HCT116 (cell line): ENCODE measurements around the gene MRPS34.

ENCODE experiments used
- CTCF ChIP-seq, 3 experiments: fragments of 200-600 bp in 1 of 3; sonication (generic) in 1 of 3; IDR thresholded peaks in 2 of 3; conservative IDR thresholded peaks in 1 of 3; 2 replicates each; pipeline ENCODE4 v1.5.1; 2012 to 2017; ENCODE audit warnings: low read depth in 2 of 3, low read length in 2 of 3, antibody characterized with exemption in 1 of 3, borderline replicate concordance in 1 of 3, control low read depth in 1 of 3, mild to moderate bottlenecking in 1 of 3, mixed read lengths in 1 of 3, mixed run types in 1 of 3, moderate library complexity in 1 of 3; ENCODE audit not compliant: insufficient read depth in 1 of 3
- EZH2 ChIP-seq: fragments of 200-600 bp; sonication (generic); IDR thresholded peaks from 2 replicates; pipeline ENCODE4 v1.6.1; 2017; ENCODE audit warnings: antibody characterized with exemption, mixed run types
- JUND ChIP-seq: IDR thresholded peaks from 2 replicates; pipeline ENCODE4 v1.6.1; 2012
- POLR2A ChIP-seq: IDR thresholded peaks from 2 replicates; pipeline ENCODE4 v1.7.0; 2011; ENCODE audit warnings: borderline replicate concordance; ENCODE audit not compliant: insufficient read depth, insufficient read length; ENCODE audit errors: extremely low read depth
- POLR2AphosphoS5 ChIP-seq: IDR thresholded peaks from 2 replicates; pipeline ENCODE4 v1.6.1; 2011; ENCODE audit warnings: mild to moderate bottlenecking, low read depth, low read length, moderate library complexity
- RAD21 ChIP-seq: IDR thresholded peaks from 2 replicates; pipeline ENCODE4 v1.6.1; 2012; ENCODE audit warnings: low read depth, mild to moderate bottlenecking
- REST ChIP-seq: IDR thresholded peaks from 2 replicates; pipeline ENCODE4 v1.6.1; 2012; ENCODE audit warnings: low read depth
- SIN3A ChIP-seq: IDR thresholded peaks from 2 replicates; pipeline ENCODE4 v1.6.1; 2012; ENCODE audit warnings: low read depth
- ZBTB33 ChIP-seq: IDR thresholded peaks from 2 replicates; pipeline ENCODE4 v1.6.1; 2011; ENCODE audit warnings: mild to moderate bottlenecking, low read length, moderate library complexity; ENCODE audit not compliant: insufficient replicate concordance; ENCODE audit errors: extremely low read depth

GRCh38 chr16:1818204-1818872 lies 45.4 kb upstream of the MRPS34 start:
- TF ChIP-seq SIN3A (no peak), EZH2 (no peak), POLR2A (no peak), RAD21 (no peak), REST (no peak), JUND (no peak), ZBTB33 (no peak), POLR2AphosphoS5 (no peak), CTCF (IDR thresholded peaks at IDR 0.05 in 2 of 3, conservative IDR thresholded peaks at IDR 0.05 in 1 of 3; ENCODE audit: borderline replicate concordance in 1 of 3, insufficient read depth in 1 of 3, low read depth in 2 of 3, low read length in 2 of 3) (no peak)
